Uterus (tissue), 2 donors: ENCODE measurements around the gene ABI2.

Source experiments
- CTCF ChIP-seq, 4 experiments: fragments of 200-600 bp in 2 of 4; fragments of 450-650 bp in 2 of 4; sonication (generic) in 2 of 4; IDR thresholded peaks; one replicate each; pipeline ENCODE4 v1.5.1; 2016 to 2019; ENCODE audit warnings: antibody characterized with exemption in 4 of 4, mild to moderate bottlenecking in 2 of 4, moderate library complexity in 1 of 4
- POLR2A ChIP-seq, 2 donors: fragments of 450-650 bp; IDR thresholded peaks; one replicate each; pipeline ENCODE4 v1.6.1; 2016; ENCODE audit warnings: antibody characterized with exemption in 2 of 2, mild to moderate bottlenecking in 1 of 2, moderate library complexity in 1 of 2

GRCh38 chr2:203427061-203427460 lies 98.9 kb downstream of the ABI2 start:
- no peak for TF ChIP-seq CTCF (IDR thresholded peaks at IDR 0.05)
- no peak for TF ChIP-seq POLR2A (IDR thresholded peaks at IDR 0.05)
